G401 (cell line): Measurements from ENCODE around the gene RNF208. TPM values are rescaled to one million over a fixed set of nuclear protein-coding genes. Genes with fewer than 3 reads are reported as not detected.
"Not testable (repeated sequence)": the region's sequence is repeated elsewhere in the genome, so short reads cannot be mapped to it uniquely, and the experiment has no call there.

Source experiments
- DNase-seq: peaks from one replicate; pipeline ENCODE4 v3.0.0-alpha.2; 2015; ENCODE audit warnings: low spot score
- in situ Hi-C: cut with HindIII; loops from 2 replicates; pipeline ENCODE4 v1.10.0; 2016; ENCODE audit warnings: low sequenced_read_pairs, mixed read lengths
- total RNA-seq: library from RNA; depleted of rRNA; stranded (reverse); fragments of >200 nt; shearing (Covaris generic); gene quantifications from 2 replicates; pipeline ENCODE4 v1.2.3, GENCODE V29; 2014

RNF208 gene
- total RNA-seq, 1 experiment from 2014 or later = not detected

DNA sequence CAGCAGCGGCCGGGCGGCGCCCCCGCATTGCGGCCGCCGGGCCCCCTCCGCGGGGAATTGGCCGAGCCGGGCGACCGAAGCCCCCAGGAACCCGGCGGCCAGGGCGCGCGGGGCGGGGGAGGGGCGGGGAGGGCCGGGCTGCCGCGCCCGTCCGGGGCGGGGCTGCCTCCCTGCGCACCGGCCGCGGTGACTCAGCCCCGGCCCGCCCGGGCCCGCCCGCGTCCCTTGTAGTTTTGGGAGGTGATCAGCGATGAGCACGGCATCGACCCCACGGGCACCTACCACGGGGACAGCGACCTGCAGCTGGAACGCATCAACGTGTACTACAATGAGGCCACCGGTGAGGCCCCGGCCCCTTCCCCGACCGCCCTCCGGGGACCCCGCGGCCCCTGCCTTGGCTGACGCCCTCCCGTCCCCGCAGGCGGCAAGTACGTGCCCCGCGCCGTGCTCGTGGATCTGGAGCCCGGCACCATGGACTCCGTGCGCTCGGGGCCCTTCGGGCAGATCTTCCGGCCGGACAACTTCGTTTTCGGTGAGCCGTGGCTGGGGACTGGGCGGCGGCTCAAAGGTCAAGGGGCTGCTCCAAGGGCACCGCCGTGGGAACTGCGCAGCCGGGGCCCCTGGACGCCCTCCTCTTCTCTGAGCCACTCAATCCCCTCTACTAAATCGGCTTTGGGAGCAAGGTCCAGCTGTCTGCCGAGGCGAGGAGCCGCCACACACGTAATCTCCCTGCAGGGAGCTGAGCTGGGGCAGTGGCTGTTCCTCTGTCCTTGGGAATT lies 19.6 kb upstream of the RNF208 start:
- DNase-seq = no peak
- in situ Hi-C loops = no loop called here

DNA sequence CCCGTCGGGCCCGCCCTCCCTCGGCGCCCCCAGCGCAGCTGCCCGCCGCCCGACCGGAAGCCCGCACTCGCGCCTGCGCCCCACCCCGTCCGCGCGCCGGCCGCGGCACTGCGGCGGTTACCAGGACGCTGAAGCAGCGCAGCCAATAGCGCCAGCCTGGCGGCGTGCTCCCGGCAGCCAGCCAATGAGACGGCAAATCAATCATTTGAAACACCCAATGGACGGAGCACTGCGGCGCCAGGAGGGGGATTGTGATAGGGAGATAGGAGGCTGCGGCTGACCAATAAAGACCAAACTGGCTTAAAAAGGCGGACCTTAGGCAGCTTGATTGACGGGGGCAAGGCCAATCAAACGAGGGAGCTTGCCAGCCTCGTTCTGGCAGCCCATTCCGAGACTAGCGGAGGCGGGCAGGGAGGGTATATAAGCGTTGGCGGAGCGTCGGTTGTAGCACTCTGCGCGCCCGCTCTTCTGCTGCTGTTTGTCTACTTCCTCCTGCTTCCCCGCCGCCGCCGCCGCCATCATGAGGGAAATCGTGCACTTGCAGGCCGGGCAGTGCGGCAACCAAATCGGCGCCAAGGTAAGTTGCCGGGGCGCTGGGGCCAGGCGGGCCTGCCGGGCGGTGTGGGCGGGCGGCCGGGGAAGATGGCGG lies 18.9 kb upstream of the RNF208 start, which contains the start of gene TUBB4B:
TSS of gene TUBB4B (plus strand) at position 447 of the 649 bp plus-strand sequence. CDS start at position 521, 74 bp downstream.
- DNase-seq = peak; percentile 100
- in situ Hi-C loops = no loop called here

DNA sequence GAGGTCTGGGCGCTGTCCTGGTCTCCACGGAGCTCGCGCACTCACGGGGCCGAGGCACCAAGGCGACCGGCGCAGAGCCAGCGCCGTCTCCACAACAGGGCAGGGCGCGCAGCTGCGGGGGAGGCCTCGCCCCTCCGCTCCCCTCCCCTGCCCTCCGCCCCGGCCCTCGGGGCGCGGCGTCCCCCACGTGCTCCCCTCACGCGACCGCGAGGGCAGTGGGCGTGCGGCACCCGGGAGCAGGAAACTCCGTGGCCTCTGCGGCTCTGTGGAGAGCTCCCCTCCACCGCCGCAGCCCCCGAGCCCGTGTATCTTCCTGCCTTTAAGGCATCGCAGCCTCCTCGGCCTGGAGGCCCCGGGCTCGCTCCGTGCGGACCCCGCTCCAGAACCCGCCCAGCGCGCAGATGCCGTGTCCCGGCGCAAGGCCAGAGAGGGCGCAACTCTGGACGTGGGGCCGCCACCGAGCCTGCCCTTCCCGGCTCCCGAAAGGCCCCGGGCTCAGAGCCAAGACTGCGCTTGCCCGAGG lies 18.3 kb upstream of the RNF208 start:
- in situ Hi-C loops = no loop called here

DNA sequence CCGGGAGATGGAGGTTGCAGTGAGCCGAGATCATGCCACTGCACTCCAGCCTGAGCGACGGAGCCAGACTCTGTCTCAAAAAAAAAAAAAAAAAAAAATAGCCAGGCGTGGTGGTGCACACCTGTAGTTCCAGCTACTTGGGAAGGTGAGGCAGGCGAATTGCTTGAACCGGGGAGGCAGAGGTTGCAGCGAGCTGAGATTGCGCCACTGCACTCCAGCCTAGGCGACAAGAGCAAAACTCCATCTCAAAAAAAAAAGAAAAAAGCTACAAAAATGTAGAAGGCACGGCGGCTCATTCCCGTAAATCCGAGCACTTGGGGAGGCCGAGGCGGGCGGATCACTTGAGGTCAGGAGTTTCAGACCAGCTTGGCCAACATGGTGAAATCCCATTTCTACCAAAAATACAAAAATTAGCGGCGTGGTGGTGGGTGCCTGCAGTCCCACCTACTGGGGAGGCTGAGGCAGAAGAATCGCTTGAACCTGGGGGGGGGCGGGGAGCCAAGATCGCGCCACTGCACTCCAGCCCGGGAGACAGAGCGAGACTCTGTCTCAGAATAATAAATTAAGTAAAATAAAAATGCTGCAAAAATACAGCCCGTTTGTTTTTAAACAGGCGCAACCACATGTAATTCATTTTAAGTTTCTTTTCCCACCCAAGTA lies 17.6 kb upstream of the RNF208 start:
- in situ Hi-C loops, DNase-seq: not testable (repeated sequence)

More for the DNA sequence above, 18.3 kb upstream of the RNF208 start:
- DNase-seq = no peak

DNA sequence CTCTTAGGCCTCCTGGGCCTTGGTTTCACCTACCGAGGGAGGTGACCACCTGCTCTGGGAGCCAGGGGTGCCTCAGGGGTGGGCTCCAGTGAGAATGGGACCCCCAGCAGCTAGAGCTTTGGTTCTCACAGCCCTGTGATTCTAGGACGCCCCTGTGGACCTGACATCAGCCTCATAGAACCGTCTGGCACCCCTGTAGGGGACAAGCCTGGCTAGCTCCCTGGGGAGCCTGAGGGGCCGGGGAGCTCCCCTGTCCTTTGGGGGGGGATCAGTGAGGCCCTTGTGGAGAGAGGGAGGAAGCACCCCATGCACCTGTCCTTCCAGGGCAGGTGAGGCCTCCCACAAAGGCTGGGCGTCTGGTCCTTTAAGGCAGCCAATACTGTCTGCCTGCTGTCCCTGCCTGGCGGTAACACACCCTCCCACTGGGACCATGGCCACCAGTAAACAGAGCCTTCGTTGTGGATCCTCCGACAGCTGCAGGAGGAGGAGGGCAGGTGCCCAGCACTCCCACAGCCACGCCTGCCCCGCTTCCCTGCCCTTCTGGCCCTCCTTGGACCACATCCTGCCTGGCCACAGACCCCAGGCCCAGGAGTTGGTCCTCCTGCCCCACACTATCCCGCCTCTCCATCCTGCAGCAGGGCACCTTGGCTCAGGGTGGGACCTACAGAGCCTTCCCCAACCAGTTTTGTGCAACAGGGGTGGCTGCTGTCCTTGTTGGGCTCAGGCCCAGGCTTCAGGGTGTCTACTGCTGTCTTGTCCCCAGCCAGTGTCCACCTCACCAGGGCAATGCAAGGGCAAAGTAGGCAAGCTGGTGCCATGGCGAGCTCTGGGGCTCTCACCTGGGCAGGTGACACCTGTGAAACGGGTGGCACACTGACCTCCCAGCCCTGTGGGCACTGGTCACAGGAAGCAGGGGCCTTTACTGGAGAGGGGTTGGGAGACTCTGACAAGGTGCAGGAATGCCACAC lies 16.0 kb upstream of the RNF208 start:
- in situ Hi-C loops = no loop called here
- DNase-seq = no peak

DNA sequence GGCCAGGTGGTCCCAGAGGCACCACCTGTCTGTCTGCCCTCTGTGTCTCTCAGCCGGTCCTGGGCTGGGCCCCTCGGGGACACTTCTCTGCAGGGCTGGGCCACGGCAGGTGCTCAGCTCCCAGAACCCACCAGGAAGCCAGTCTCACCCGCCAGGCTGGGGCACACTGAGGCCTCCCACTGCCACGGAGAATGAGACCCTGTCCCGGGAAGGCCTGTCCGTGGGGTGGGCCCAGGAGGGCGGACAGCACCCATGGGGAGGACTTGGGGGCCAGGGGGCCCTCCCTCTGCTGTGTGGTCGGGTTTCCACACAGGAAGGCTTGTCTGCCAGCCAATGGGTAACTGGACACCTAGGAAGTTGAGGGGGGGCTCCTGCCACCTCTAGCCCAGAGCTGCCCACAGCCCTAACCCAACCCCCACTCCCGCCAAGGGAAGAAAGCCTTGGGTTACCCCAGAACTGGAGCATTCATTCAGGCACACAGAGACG lies 14.9 kb upstream of the RNF208 start:
- no peak for DNase-seq
- in situ Hi-C loops = no loop called here

DNA sequence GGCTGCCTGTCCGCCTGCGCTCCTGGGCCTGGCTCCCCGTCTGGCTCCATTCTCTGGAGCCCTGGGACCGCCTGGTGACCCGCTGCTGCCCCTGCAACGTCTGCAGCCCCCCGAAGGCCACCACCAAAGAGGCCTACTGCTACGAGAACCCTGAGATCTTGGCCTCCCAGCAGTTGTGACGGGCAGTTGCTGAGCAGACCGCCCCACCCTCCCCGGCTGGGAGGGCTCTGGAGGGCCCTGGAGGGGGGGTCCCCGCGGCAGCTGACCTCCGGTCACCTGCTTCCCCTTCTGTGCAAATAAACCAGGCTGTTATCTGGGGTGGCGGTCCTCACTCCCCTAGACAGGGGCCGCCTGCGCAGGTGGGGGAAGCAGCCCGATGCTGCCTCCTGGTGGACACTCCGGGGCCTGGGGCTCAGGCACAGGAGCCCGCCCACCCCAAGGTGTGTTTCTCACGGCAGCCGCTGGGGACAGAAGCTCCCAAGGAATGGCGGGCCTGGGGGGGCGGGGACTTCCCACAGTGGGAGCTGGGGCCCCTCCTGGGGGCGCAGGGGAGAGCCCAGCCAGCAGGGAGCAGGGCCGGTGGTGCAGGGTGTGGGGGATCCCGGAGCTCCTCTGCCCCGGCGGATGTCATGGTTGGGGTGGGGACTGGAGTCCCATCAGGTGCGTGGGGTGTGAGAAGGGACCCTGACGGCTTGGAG lies 14.3 kb upstream of the RNF208 start:
- peak; percentile 73 for DNase-seq
- in situ Hi-C loops = no loop called here

DNA sequence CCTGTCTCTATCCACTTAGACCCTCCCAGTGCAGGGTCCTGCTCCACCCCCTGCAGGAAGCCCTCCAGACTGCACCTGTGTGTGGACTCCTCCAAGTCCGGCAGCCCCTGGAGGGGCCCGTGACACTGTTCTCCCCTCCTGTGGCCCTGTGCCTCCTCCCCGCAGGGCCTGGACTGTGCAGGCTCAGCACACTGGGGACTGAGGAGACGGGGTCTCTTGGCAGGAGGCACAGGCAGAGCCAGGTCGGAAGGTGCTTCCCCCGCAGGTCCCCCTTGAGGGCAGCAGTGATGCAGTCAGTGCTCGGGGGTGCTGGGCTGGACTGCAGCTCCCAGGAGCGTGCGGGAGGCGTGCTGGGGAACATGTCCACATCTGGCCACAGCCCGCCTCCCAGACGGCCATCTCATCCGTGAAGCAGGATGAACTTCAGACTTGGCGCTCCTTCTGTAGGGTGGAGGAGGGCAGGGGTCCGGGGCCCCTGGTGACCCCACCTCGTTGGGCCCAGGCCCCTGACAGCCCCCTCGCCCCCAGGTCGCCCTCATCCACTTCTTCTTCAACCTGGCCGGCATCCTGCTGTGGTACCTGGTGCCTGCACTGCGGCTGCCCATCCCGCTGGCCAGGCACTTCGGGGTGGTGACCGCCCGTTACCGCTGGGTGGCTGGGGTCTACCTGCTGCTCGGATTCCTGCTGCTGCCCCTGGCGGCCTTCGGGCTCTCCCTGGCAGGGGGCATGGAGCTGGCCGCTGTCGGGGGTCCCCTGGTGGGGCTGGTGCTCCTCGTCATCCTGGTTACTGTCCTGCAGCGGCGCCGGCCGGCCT lies 13.6 kb upstream of the RNF208 start:
- in situ Hi-C loops = no loop called here

DNA sequence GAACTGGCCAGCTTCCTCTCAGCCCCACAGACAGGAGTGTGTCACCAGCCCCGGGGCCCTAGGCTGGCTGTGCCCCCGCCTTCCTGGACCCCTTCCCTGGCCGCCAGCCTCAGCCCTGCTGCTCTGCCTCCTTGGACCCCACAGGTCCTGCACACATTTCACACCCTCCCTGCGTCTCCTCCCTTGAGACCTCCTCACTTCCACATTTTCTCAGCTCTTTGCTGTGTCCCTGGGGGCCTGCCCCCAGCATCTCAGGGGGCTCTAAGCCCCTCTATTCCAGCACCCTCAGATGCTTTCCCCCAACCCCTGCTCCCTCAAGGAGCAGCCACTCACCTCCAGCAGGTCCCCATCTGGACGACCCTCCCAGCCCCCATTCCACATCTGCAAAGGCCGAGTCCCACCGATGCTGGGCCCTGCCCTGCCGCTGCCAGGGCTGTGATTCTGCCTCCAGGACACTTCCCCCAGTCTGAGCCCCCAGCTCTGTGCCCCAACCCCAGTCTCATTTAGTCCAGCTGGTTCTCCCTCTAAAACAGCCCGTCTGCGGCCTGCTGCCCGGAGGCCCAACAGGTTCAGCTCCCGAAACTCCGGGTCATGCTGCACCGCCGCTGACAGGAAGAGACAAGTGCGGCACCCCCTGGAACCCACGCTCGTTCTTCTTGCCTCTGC lies 12.9 kb upstream of the RNF208 start:
- in situ Hi-C loops = no loop called here
- no peak for DNase-seq

More for the DNA sequence above, 13.6 kb upstream of the RNF208 start:
- DNase-seq = no peak

DNA sequence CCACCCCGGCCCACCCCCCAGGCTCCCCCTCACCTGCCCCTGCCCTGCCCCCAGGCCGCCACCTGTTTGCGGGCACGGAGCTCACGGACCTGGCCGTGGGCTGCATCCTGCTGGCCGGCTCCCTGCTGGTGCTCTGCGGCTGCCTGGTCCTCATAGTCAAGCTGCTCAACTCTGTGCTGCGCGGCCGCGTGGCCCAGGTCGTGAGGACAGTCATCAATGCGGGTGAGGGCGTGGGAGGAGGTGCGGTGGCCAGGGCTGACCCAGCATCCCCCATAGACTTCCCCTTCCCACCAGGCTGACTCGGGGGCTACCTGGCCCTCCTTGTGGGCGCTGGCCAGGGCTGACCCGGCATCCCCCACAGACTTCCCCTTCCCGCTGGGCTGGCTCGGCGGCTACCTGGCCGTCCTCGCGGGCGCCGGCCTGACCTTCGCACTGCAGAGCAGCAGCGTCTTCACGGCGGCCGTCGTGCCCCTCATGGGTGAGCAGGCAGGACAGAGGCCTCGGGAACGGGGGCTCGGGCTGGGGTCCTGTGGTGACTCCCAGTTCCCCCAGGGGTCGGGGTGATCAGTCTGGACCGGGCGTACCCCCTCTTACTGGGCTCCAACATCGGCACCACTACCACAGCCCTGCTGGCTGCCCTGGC lies 12.1 kb upstream of the RNF208 start:
- in situ Hi-C loops = no loop called here
- DNase-seq = no peak

DNA sequence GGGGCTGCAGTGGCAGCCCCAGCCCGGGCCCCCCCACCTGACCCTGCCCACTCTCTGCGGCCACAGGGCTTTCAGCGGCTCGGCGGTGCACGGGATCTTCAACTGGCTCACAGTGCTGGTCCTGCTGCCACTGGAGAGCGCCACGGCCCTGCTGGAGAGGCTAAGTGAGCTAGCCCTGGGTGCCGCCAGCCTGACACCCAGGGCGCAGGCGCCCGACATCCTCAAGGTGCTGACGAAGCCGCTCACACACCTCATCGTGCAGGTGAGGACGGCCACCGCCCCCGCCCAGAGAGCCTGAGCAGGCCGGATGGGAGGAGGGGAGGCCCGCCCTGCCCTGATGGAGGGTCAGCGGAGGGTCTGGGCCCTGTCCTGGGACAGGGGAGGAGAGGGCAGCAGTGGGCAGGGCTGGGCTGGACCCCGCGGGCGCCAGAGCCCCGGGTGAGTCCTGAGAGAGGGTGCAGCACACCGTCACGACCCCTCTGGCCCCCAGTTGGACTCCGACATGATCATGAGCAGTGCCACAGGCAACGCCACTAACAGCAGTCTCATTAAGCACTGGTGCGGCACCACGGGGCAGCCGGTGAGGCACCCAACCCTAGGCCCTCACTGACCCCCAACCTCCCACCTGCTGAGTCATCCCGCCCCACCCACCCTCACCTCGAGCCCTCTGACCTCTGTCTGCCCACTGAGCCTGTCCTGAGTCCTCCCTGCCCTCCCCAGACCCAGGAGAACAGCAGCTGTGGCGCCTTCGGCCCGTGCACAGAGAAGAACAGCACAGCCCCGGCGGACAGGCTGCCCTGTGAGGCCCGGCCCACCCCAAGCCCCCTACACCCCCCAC lies 11.3 kb upstream of the RNF208 start:
- no peak for DNase-seq
- in situ Hi-C loops = no loop called here

DNA sequence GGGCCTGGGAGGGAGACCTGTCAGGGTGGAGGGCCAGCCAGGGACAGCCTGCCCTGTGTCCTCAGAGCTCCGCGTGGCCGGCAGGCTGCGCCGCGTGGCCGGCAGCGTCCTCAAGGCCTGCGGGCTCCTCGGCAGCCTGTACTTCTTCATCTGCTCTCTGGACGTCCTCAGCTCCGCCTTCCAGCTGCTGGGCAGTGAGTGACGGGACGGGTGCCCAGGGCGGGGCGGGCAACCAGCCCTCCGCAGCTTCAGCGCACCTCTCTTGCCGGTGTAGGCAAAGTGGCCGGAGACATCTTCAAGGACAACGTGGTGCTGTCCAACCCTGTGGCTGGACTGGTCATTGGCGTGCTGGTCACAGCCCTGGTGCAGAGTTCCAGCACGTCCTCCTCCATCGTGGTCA lies 10.5 kb upstream of the RNF208 start:
- no peak for DNase-seq
- in situ Hi-C loops = no loop called here

DNA sequence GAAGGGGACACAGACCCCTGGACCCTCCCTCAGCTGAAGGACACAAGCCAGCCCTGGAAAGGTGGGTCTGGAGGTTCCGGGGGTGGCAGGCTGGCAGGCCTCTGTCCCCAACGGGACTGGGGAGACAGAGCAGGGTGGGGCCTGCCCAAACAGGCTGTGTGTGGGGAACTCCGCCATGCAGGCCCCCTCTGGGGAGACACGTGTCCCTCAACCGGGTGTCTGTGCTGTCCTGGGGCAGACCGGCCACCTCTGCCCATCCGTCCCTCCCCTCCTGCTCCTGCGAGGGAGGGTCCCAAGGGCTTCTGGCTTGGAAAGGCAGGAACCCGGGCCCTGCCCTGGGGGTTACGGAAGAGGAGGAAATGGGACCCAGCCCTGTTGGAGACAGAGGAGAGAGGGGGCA lies 10.1 kb upstream of the RNF208 start:
- DNase-seq = no peak
- in situ Hi-C loops = no loop called here

DNA sequence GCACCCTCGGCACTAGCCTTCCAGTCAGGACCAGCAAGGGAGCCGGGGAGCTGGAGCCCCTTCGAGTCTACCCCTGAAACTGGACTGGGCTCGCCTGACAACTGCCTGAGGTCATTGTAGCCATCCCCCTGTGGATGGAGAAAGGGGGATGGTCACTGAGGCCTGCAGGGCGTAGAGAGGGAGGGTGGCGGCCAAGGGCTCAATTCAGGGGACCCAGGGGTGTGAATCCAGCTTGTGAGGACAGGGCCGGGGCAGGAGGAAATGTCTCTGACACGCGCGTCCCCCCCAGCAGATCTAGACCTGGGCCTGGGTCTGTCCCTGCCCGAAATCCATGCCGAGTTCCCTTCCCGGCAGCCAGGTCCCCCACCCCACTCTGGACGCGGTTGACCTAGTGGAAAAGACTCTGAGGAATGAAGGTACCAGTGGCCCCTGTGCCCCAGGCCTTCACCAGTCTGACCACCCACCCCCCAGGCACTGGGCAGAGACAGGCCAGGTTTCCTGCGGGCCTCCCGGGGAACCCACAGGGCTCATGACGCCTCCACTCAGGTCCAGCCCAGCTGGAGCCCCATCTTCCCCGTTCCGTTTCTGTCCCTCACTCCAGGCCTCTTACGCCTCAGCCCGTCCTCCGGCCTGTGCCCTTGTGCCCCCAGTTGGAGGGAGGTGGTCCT lies 9.5 kb upstream of the RNF208 start:
- no peak for DNase-seq
- in situ Hi-C loops = no loop called here

DNA sequence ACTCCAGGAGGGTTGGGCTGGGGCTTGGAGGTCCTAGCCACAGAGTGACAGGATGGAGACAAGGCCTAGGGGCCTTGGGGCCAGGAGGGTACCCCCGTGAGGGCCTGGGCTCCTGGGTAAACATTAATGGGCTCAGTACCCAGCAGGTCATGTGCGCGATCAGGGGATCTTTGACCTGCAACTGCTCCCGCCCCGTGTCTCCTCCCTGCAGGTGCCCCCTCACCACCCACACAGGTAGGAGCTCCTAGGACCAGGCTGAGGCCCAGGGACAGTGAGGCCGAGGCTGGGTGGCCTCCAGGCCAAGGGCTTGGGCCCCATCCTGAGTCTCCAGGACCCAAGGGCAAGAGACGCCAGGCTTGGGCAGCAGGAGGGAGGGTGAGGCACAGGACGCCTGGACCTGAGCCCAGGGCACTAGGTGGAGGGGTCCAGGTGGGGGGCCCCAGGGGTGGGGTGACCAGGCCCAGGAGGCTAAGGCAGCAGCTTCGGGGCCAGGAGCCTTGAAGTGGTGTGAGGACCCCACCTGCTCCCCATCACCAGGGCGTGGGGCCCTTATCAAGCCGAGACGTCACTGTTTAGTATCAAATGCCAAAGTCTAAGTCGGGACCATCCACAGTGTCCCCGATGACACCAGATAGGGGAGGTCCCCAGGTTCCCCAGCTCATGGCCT lies 8.8 kb upstream of the RNF208 start, which contains the start of gene SLC34A3:
TSS of gene SLC34A3 (plus strand) at position 197 of the 667 bp plus-strand sequence. CDS start 802 bp downstream, outside the sequence.
- in situ Hi-C loops = no loop called here

More for the DNA sequence above, 8.8 kb upstream of the RNF208 start, which contains the start of gene SLC34A3:
- no peak for DNase-seq
